Measurements from ENCODE around the gene IRF2BP2. TPM values are rescaled to one million over a fixed set of nuclear protein-coding genes. Genes with fewer than 3 reads are reported as not detected.

The IRF2BP2 gene
- total RNA-seq, 4 donors from 2014 or later = 39.4 to 67.1 (median 40.0) TPM

GRCh38 chr1:234593771-234594504 is 16.0 kb downstream of the IRF2BP2 start:
- no peak for TF ChIP-seq CTCF (IDR thresholded peaks at IDR 0.05)
- DNase-seq (ENCODE audit: low spot score) (no peak), ATAC-seq (ENCODE audit: low FRiP score) (no peak)

- TF ChIP-seq CTCF (IDR thresholded peaks at IDR 0.05) = no peak
- DNase-seq (ENCODE audit: low spot score) (no peak), ATAC-seq (ENCODE audit: low FRiP score) (no peak)
Measured at GRCh38 chr1:234593109-234593508, 16.9 kb downstream of the IRF2BP2 start.

DNA sequence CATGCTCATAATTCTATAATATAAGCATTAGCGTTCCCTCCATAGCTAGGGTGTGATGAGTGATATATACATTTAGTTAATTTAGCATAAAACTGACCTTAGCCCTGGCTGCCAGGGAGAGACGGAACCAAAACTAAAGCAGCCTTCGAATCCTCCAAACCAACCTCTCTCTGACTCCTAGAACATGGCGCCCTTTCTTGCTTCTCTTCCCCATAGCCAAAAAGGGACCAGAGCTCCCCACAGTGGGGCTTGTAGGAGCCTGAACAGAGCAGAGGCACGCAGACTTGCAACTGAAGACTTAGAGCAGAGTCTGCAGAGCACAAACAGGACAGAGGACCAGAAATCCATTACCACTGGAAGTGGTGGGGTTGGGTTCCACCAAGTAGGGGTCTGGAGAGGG is 17.7 kb downstream of the IRF2BP2 start:
- no peak for DNase-seq (ENCODE audit: low spot score)
- no peak for TF ChIP-seq CTCF (IDR thresholded peaks at IDR 0.05)
- ATAC-seq (ENCODE audit: low FRiP score) = no peak

DNA sequence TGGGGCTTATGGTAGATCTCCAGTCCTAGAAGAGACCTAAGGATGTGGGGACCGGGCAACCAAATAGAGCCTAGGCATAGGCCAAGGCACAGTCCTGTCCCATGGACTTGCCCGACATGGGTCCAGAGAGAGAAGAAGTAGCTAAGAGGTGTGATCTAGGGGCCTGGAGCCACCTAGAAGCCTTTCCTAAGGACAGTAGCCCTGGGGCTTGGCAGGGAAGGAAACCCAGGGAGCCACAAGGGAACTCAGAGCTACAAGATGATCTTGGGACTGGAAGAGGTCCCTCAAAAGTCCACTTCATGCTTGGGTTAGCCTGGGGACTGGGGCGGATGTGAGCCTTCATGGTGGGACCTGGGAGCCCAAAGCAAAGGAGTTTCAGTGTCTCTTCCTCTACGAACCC is 18.8 kb downstream of the IRF2BP2 start:
- ATAC-seq (ENCODE audit: low FRiP score) = no peak

GRCh38 chr1:234589854-234590620 is 19.9 kb downstream of the IRF2BP2 start:
- DNase-seq (ENCODE audit: low spot score) (no peak), ATAC-seq (ENCODE audit: low FRiP score) (no peak)
- no peak for TF ChIP-seq CTCF (IDR thresholded peaks at IDR 0.05)

More for the DNA sequence above, 18.8 kb downstream of the IRF2BP2 start:
- no peak for TF ChIP-seq CTCF (IDR thresholded peaks at IDR 0.05)
- DNase-seq (ENCODE audit: low spot score) = no peak

DNA sequence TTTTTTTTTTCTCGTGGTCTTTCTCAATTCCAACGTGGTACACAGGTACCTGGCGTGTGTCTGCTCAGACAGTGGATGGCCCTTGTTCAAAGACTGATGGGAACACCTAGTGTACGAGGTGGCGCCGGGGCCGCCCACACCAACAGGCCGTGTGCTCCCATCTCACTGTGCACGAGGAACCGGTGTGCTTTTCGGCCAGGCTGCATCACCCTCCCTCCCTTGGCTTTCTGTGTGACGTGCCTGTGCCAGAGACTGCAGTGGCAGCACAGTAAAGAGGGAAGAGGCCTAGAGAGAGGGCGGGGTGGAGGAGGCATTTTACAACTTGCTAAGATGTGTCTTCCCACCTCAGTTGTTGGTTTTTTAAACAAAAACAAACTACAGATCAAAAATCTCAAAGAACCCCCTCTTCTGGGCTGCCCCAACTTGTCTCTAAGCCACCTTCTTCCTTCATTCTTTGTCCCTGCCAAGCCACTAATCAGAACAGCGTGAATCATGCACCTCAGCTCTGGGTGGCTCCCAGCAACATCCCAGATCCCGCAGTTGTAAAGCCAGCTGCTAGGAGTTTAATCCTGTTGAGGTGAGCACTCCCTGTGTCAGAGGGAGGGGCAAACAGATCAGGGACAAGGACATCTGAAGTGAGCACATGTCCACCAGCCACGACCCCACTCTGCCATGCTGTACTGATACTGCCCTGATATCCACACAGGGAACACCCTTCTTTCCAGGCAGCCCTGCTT is 20.7 kb downstream of the IRF2BP2 start:
- ATAC-seq (ENCODE audit: low FRiP score) (no peak), DNase-seq (ENCODE audit: low spot score) (no peak)
- no peak for TF ChIP-seq CTCF (IDR thresholded peaks at IDR 0.05)

All from omental fat pad (tissue), 4 donors.